Endothelial cell of umbilical vein (primary cell): ENCODE measurements around the gene STYXL1. TPM values are rescaled to one million over a fixed set of nuclear protein-coding genes. Genes with fewer than 3 reads are reported as not detected.

ENCODE experiments used
- BruUV-seq: library from RNA; stranded (reverse); fragments of 400-500 nt; replicated peaks from 2 replicates; lab custom pipeline; 2021; lab: Mats Ljungman, UMichigan
- CTCF ChIA-PET: fragments of 300-600, 350-600 bp; sonication (Branson Sonifier 250); formaldehyde crosslinking; loops from one replicate; lab custom pipeline; 2021; ENCODE audit warnings: antibody characterized with exemption, inconsistent platforms; lab: Charles Lee
- POLR2A ChIA-PET: fragments of 300-600, 350-600 bp; sonication (Branson Sonifier 250); formaldehyde crosslinking; loops from one replicate; lab custom pipeline; 2021; ENCODE audit warnings: antibody characterized with exemption, inconsistent platforms; lab: Charles Lee
- DNase-seq: peaks from one replicate; pipeline ENCODE4 v3.0.0-alpha.2; 2011; ENCODE audit warnings: low read depth, low spot score
- FAIRE-seq: peaks from 2 replicates; lab custom pipeline; 2011; peaks lifted over from hg19 to GRCh38; lab: Jason Lieb, UNC
- H2AFZ ChIP-seq: 2 replicates; pipeline ENCODE4 v1.6.0; 2012; ENCODE audit warnings: low read depth, low read length, control low read depth, inconsistent platforms
- H3K27ac ChIP-seq: 2 replicates; pipeline ENCODE4 v1.5.1; 2011; ENCODE audit warnings: low read depth, mild to moderate bottlenecking, control low read depth, low read length, moderate library complexity; ENCODE audit not compliant: insufficient read depth
- H3K27me3 ChIP-seq, 2 experiments: 2 replicates each; pipeline versions ENCODE4 v1.6.0 to v1.6.1; 2011; ENCODE audit warnings: low read length in 2 of 2, mixed read lengths in 1 of 2; ENCODE audit not compliant: control insufficient read depth in 2 of 2, insufficient read depth in 2 of 2
- H3K36me3 ChIP-seq, 2 experiments: 2 replicates in 1 of 2; 3 replicates in 1 of 2; pipeline ENCODE4 v1.5.1; 2011; ENCODE audit warnings: low read length in 2 of 2, mild to moderate bottlenecking in 1 of 2, moderate library complexity in 1 of 2; ENCODE audit not compliant: control insufficient read depth in 2 of 2, insufficient read depth in 2 of 2; ENCODE audit errors: extremely low read depth in 1 of 2
- H3K4me1 ChIP-seq: 3 replicates; pipeline ENCODE4 v1.5.1; 2011; ENCODE audit warnings: mild to moderate bottlenecking, low read length; ENCODE audit not compliant: control insufficient read depth, insufficient read depth; ENCODE audit errors: extremely low read depth
- H3K4me2 ChIP-seq: 2 replicates; pipeline ENCODE4 v1.6.1; 2011; ENCODE audit warnings: low read length, control low read depth, mixed read lengths; ENCODE audit not compliant: insufficient read depth
- H3K4me3 ChIP-seq, 3 experiments: fragments of 200-600 bp in 1 of 3; sonication (generic), shearing (Covaris generic) in 1 of 3; replicated peaks in 1 of 3; 2 replicates each; pipeline ENCODE4 v1.5.1; 2011 to 2016; ENCODE audit warnings: control low read depth in 3 of 3, low read length in 3 of 3, mild to moderate bottlenecking in 2 of 3, inconsistent platforms in 1 of 3, low read depth in 1 of 3, moderate library complexity in 1 of 3; ENCODE audit not compliant: insufficient read depth in 1 of 3
- H3K79me2 ChIP-seq: 2 replicates; pipeline ENCODE4 v1.6.0; 2012; ENCODE audit warnings: low read length, inconsistent platforms; ENCODE audit not compliant: control insufficient read depth, insufficient read depth
- H3K9ac ChIP-seq: replicated peaks from 2 replicates; pipeline ENCODE3; 2011; ENCODE audit warnings: low read length, control low read depth; ENCODE audit not compliant: insufficient read depth; ENCODE audit errors: extremely low read depth
- H3K9me1 ChIP-seq: replicated peaks from 3 replicates; pipeline ENCODE4 v1.6.0; 2011; ENCODE audit warnings: mild to moderate bottlenecking, low read length; ENCODE audit not compliant: control insufficient read depth, insufficient read depth; ENCODE audit errors: extremely low read depth
- H3K9me3 ChIP-seq: replicated peaks from 2 replicates; pipeline ENCODE4 v1.5.1; 2012; ENCODE audit warnings: low read length, inconsistent platforms; ENCODE audit not compliant: control insufficient read depth, insufficient read depth
- H4K20me1 ChIP-seq: replicated peaks from 2 replicates; pipeline ENCODE3; 2011; ENCODE audit warnings: mild to moderate bottlenecking, low read length; ENCODE audit not compliant: control insufficient read depth, insufficient read depth; ENCODE audit errors: extremely low read depth
- CTCF ChIP-seq, 2 donors: IDR thresholded peaks; 1 replicate in 1 of 2; 2 replicates in 1 of 2; pipeline ENCODE4 v1.5.1; 2011; ENCODE audit warnings: low read length in 2 of 2, mild to moderate bottlenecking in 2 of 2, moderate library complexity in 2 of 2, control low read depth in 1 of 2, inconsistent platforms in 1 of 2, low read depth in 1 of 2; ENCODE audit not compliant: insufficient read depth in 1 of 2; ENCODE audit errors: extremely low read depth in 1 of 2
- EZH2 ChIP-seq: IDR thresholded peaks from 2 replicates; pipeline ENCODE4 v1.6.1; 2012; ENCODE audit warnings: borderline replicate concordance, low read depth, mild to moderate bottlenecking, moderate library complexity, low read length, inconsistent platforms; ENCODE audit not compliant: severe bottlenecking
- FOS ChIP-seq: IDR thresholded peaks from 2 replicates; pipeline ENCODE4 v1.6.1; 2011; ENCODE audit warnings: mild to moderate bottlenecking, low read length, moderate library complexity, borderline replicate concordance; ENCODE audit not compliant: insufficient read depth
- GATA2 ChIP-seq: IDR thresholded peaks from 2 replicates; pipeline ENCODE4 v1.7.0; 2011; ENCODE audit warnings: low read depth, mild to moderate bottlenecking, moderate library complexity, mixed read lengths, low read length; ENCODE audit not compliant: insufficient read length, insufficient read depth
- JUN ChIP-seq: IDR thresholded peaks from 2 replicates; pipeline ENCODE4 v1.6.1; 2011; ENCODE audit warnings: borderline replicate concordance, low read depth; ENCODE audit not compliant: insufficient read length, insufficient read depth
- MAX ChIP-seq: IDR thresholded peaks from 2 replicates; pipeline ENCODE4 v1.6.1; 2011; ENCODE audit not compliant: insufficient read depth, insufficient read length
- MYC ChIP-seq: IDR thresholded peaks from one replicate; pipeline ENCODE4 v1.6.1; 2011; ENCODE audit warnings: mild to moderate bottlenecking, low read depth, low read length
- POLR2A ChIP-seq: IDR thresholded peaks from 2 replicates; pipeline ENCODE4 v1.6.1; 2012; ENCODE audit warnings: low read depth, mild to moderate bottlenecking, control low read depth, low read length
- POLR2AphosphoS5 ChIP-seq: IDR thresholded peaks from 2 replicates; pipeline ENCODE4 v1.6.1; 2012; ENCODE audit warnings: low read depth, mild to moderate bottlenecking, control low read depth, low read length, moderate library complexity; ENCODE audit not compliant: insufficient read depth
- dilution Hi-C: fragments of 300-500 bp; cut with MboI; formaldehyde crosslinking; loops from one replicate; pipeline ENCODE4 v1.15.0; 2019; ENCODE audit warnings: low sequenced_read_pairs; ENCODE audit not compliant: extremely low pct_ligation_motif_present
- intact Hi-C: fragments of 100-400 bp; cut with micrococcal nuclease; formaldehyde crosslinking; loops from one replicate; pipeline ENCODE4 v1.10.0; 2022
- polyA plus RNA-seq, 4 experiments: library from polyadenylated mRNA; depleted of rRNA in 3 of 4; stranded (reverse) in 3 of 4; unstranded in 1 of 4; fragments of >200 nt; gene quantifications; 2 replicates each; pipeline versions ENCODE4 v1.2.1 to v1.2.3, GENCODE V29; 2011 to 2012; ENCODE audit warnings: missing spikeins in 1 of 4
- total RNA-seq: library from RNA; stranded (reverse); gene quantifications from 2 replicates; pipeline ENCODE4 v1.2.3, GENCODE V29; 2021

The STYXL1 gene
- total and polyA plus RNA-seq, 2 donors (not counting 3 experiments of a cell fraction or from before 2014, with no cell fraction given), result 23.0 to 67.6 TPM

- TF ChIP-seq JUN (no peak), CTCF (IDR thresholded peaks at IDR 0.05; ENCODE audit: extremely low read depth in 1 of 2, insufficient read depth in 1 of 2, low read depth in 1 of 2, low read length in 2 of 2) (no peak), POLR2AphosphoS5 (no peak), MYC (no peak), POLR2A (no peak), EZH2 (no peak), FOS (no peak), MAX (no peak), GATA2 (no peak)
- H3K36me3 ChIP-seq, result peaks cover 5 to 6% of the 10 kb centered on the region in 2 experiments
- H3K4me3 ChIP-seq, result no peak overlapping the region
- CTCF ChIA-PET, result no interaction called here
- peaks cover 7% of the 10 kb centered on the region for H3K4me1 ChIP-seq
- H3K9me1 ChIP-seq, result no peaks in the 10 kb centered on the region
- H3K9ac ChIP-seq, result no peak overlapping the region
- no peak overlapping the region for H3K27ac ChIP-seq
- H3K4me2 ChIP-seq, result no peak overlapping the region
- DNase-seq (no peak), FAIRE-seq (no peak)
- no peaks in the 10 kb centered on the region for H3K27me3 ChIP-seq
- POLR2A ChIA-PET, result interaction anchor here (0.5 kb wide), 1 partner anchor 36 kb away, joined by 3 read pairs; no protein-coding TSS in a partner anchor
- H3K9me3 ChIP-seq, result no peaks in the 10 kb centered on the region
- BruUV-seq, result no TSS peak
- H3K79me2 ChIP-seq, result no peaks in the 10 kb centered on the region
- dilution Hi-C loops, result no loop called here
- intact Hi-C loops, result no loop called here
- no peak overlapping the region for H2AFZ ChIP-seq
- no peaks in the 10 kb centered on the region for H4K20me1 ChIP-seq
These were observed 94.4 kb downstream of the STYXL1 start for GRCh38 chr7:75953431-75953830.
